B cell (primary cell): Measurements from ENCODE around the gene WASF3. TPM values are rescaled to one million over a fixed set of nuclear protein-coding genes. Genes with fewer than 3 reads are reported as not detected.

Experiments used
- ATAC-seq: fragments of 200-7000 bp; cut with Tn5 transposase; one replicate; pipeline ENCODE4 v1.10.0; 2021; ENCODE audit warnings: low read depth, mild to moderate bottlenecking, moderate number of reproducible peaks, moderate library complexity
- CTCF ChIA-PET: fragments of 350-600 bp; sonication (Branson Sonifier 250); formaldehyde crosslinking; loops from one replicate; lab custom pipeline; 2021; ENCODE audit warnings: antibody characterized with exemption, inconsistent platforms; lab: Charles Lee
- POLR2A ChIA-PET: fragments of 350-600 bp; sonication (Branson Sonifier 250); formaldehyde crosslinking; loops from one replicate; lab custom pipeline; 2021; ENCODE audit warnings: antibody characterized with exemption; lab: Charles Lee
- DNase-seq: peaks from one replicate; pipeline ENCODE4 v3.0.0; 2013
- H2AFZ ChIP-seq: 2 replicates; pipeline ENCODE4 v1.6.1; 2012; ENCODE audit warnings: mild to moderate bottlenecking, low read depth, low read length; ENCODE audit not compliant: insufficient read depth, poor library complexity, severe bottlenecking
- H3K27ac ChIP-seq, 2 donors: 1 replicate in 1 of 2; 2 replicates in 1 of 2; pipeline ENCODE4 v1.5.1; 2012 to 2013; ENCODE audit warnings: low read length in 2 of 2, mild to moderate bottlenecking in 2 of 2, moderate library complexity in 1 of 2
- H3K27me3 ChIP-seq, 4 experiments: fragments of 200-600 bp in 1 of 4; sonication (generic) in 1 of 4; replicated peaks in 1 of 4; 1 replicate in 2 of 4; 2 replicates in 2 of 4; pipeline versions ENCODE4 v1.6.1 to v1.7.0; 2013 to 2016; ENCODE audit warnings: low read length in 3 of 4, mild to moderate bottlenecking in 2 of 4, mixed read lengths in 1 of 4, moderate library complexity in 1 of 4; ENCODE audit not compliant: insufficient read depth in 4 of 4, control insufficient read depth in 3 of 4; ENCODE audit errors: control extremely low read depth in 1 of 4
- H3K36me3 ChIP-seq, 2 experiments: replicated peaks in 1 of 2; 1 replicate in 1 of 2; 2 replicates in 1 of 2; pipeline versions ENCODE4 v1.6.1 to v1.7.1; 2013; ENCODE audit warnings: low read length in 1 of 2; ENCODE audit not compliant: insufficient read depth in 2 of 2, control insufficient read depth in 1 of 2; ENCODE audit errors: control extremely low read depth in 1 of 2, extremely low read depth in 1 of 2
- H3K4me1 ChIP-seq, 2 donors: fragments of 200-600 bp in 1 of 2; sonication (generic) in 1 of 2; 1 replicate in 1 of 2; 2 replicates in 1 of 2; pipeline versions ENCODE4 v1.5.1 to v1.6.1; 2013 to 2017; ENCODE audit warnings: low read length in 2 of 2; ENCODE audit not compliant: control insufficient read depth in 2 of 2, insufficient read depth in 2 of 2
- H3K4me2 ChIP-seq: replicated peaks from 2 replicates; pipeline ENCODE3; 2012; ENCODE audit warnings: mild to moderate bottlenecking, low read depth, low read length; ENCODE audit not compliant: poor library complexity, severe bottlenecking
- H3K4me3 ChIP-seq, 5 experiments: fragments of 200-600 bp in 1 of 5; sonication (generic) in 1 of 5; 1 replicate in 3 of 5; 2 replicates in 2 of 5; pipeline versions ENCODE4 v1.5.1 to v1.7.0; 2011 to 2016; ENCODE audit warnings: low read length in 4 of 5, mild to moderate bottlenecking in 4 of 5, low read depth in 2 of 5, control low read depth in 1 of 5, moderate library complexity in 1 of 5; ENCODE audit not compliant: insufficient read depth in 1 of 5; ENCODE audit errors: control extremely low read depth in 1 of 5, extremely low read depth in 1 of 5
- H3K79me2 ChIP-seq: fragments of 200-600 bp; sonication (generic); one replicate; pipeline ENCODE4 v1.6.0; 2016; ENCODE audit warnings: low read length; ENCODE audit not compliant: control insufficient read depth, insufficient read depth
- H3K9ac ChIP-seq: fragments of 200-600 bp; sonication (generic); 2 replicates; pipeline ENCODE4 v1.6.1; 2017; ENCODE audit warnings: mild to moderate bottlenecking, low read length, moderate library complexity
- H3K9me3 ChIP-seq, 3 donors: one replicate each; pipeline versions ENCODE4 v1.6.1 to v1.7.1; 2013; ENCODE audit warnings: low read length in 2 of 3; ENCODE audit not compliant: control insufficient read depth in 2 of 3, insufficient read depth in 1 of 3; ENCODE audit errors: control extremely low read depth in 1 of 3
- H4K20me1 ChIP-seq: 2 replicates; pipeline ENCODE4 v1.6.0; 2012; ENCODE audit warnings: mild to moderate bottlenecking, low read length; ENCODE audit not compliant: insufficient read depth, control insufficient read depth, poor library complexity, severe bottlenecking
- H3K27ac Mint-ChIP-seq: one replicate; pipeline ENCODE4 v1.8.0; 2021; ENCODE audit warnings: mixed read lengths
- H3K27me3 Mint-ChIP-seq: one replicate; pipeline ENCODE4 v1.8.0; 2021; ENCODE audit warnings: mixed read lengths
- H3K4me1 Mint-ChIP-seq: one replicate; pipeline ENCODE4 v1.8.0; 2021; ENCODE audit warnings: mixed read lengths
- H3K4me3 Mint-ChIP-seq: one replicate; pipeline ENCODE4 v1.8.0; 2021; ENCODE audit warnings: mixed read lengths
- H3K9me3 Mint-ChIP-seq: one replicate; pipeline ENCODE4 v1.8.0; 2022; ENCODE audit warnings: mixed read lengths; ENCODE audit not compliant: insufficient read depth
- CTCF ChIP-seq: fragments of 200-600 bp; IDR thresholded peaks from one replicate; pipeline ENCODE4 v1.8.0; 2022; ENCODE audit warnings: antibody characterized with exemption, mild to moderate bottlenecking
- EZH2 ChIP-seq: IDR thresholded peaks from 2 replicates; pipeline ENCODE4 v1.6.1; 2012; ENCODE audit warnings: borderline replicate concordance, low read depth, mild to moderate bottlenecking, moderate library complexity, low read length; ENCODE audit not compliant: insufficient read depth, poor library complexity, severe bottlenecking
- WGBS: methylation state at CpG from one replicate; pipeline ENCODE4 v1.1.5; 2013; ENCODE audit warnings: missing lambda C conversion rate; ENCODE audit not compliant: insufficient coverage; 5-methylcytosine and 5-hydroxymethylcytosine counted together
- intact Hi-C: fragments of 100-400 bp; cut with micrococcal nuclease; formaldehyde crosslinking; loops from one replicate; pipeline ENCODE4 v1.10.0; 2022
- polyA plus RNA-seq: library from polyadenylated mRNA; depleted of rRNA; stranded (reverse); fragments of >200 nt; gene quantifications from 2 replicates; pipeline ENCODE4 v1.2.3, GENCODE V29; 2012
- total RNA-seq, 2 donors: library from RNA; stranded (reverse); fragments of 120-200 nt in 1 of 2; gene quantifications; 1 replicate in 1 of 2; 2 replicates in 1 of 2; pipeline versions ENCODE4 v1.2.3 to v1.2.4, GENCODE V29; 2013 to 2022

WASF3 gene
- total and polyA plus RNA-seq, 2 donors (not counting 1 experiment from before 2014, with no cell fraction given) = 0.18 to 0.89 TPM

GRCh38 chr13:26646603-26647002 lies 89.1 kb downstream of the WASF3 start:
- no peak for TF ChIP-seq CTCF
- TF ChIP-seq EZH2 = no peak
- Histone ChIP-seq H4K20me1 (no peaks in the 10 kb centered on the region), H3K4me3 (no peak overlapping the region), H3K27me3 (peaks cover 0 to 3% (median 0%) of the 10 kb centered on the region in 4 experiments), H3K79me2 (no peaks in the 10 kb centered on the region), H3K4me1 (no peaks in the 10 kb centered on the region), H3K36me3 (no peaks in the 10 kb centered on the region), H3K27ac (no peak overlapping the region), H3K9me3 (peaks cover 0 to 10% (median 0%) of the 10 kb centered on the region in 3 donors), H3K9ac (no peak overlapping the region), H3K4me2 (no peak overlapping the region), H2AFZ (no peak overlapping the region)
- ChIA-PET POLR2A (no interaction called here), CTCF (no interaction called here)
- intact Hi-C loops = no loop called here
- Mint-ChIP-seq H3K9me3 (peaks cover 2% of the 10 kb centered on the region), H3K27ac (no peak overlapping the region), H3K27me3 (peaks cover 20% of the 10 kb centered on the region), H3K4me1 (no peaks in the 10 kb centered on the region), H3K4me3 (no peak overlapping the region)
- ATAC-seq (no peak), DNase-seq (no peak)

- H3K27ac Mint-ChIP-seq = no peak overlapping the region
- Histone ChIP-seq H4K20me1 (no peaks in the 10 kb centered on the region), H3K4me2 (no peak overlapping the region), H3K79me2 (no peaks in the 10 kb centered on the region), H3K4me1 (no peaks in the 10 kb centered on the region), H2AFZ (no peak overlapping the region), H3K4me3 (no peak overlapping the region), H3K27me3 (peaks cover 0 to 7% (median 0%) of the 10 kb centered on the region in 4 experiments), H3K27ac (no peak overlapping the region), H3K9me3 (peaks cover 0 to 10% (median 0%) of the 10 kb centered on the region in 3 donors), H3K36me3 (no peaks in the 10 kb centered on the region), H3K9ac (no peak overlapping the region)
- DNase-seq (no peak), ATAC-seq (no peak)
- peaks cover 4% of the 10 kb centered on the region for H3K9me3 Mint-ChIP-seq
- no peaks in the 10 kb centered on the region for H3K4me1 Mint-ChIP-seq
- intact Hi-C loops = no loop called here
- H3K4me3 Mint-ChIP-seq = no peak overlapping the region
- H3K27me3 Mint-ChIP-seq = peaks cover 7% of the 10 kb centered on the region
- TF ChIP-seq CTCF = no peak
- no peak for TF ChIP-seq EZH2
- CTCF ChIA-PET = no interaction called here
- POLR2A ChIA-PET = no interaction called here
- no CpG with 5 or more reads among the region's 1 CpG for WGBS
These were observed 93.8 kb downstream of the WASF3 start for GRCh38 chr13:26651234-26651633.
